HEK293T (cell line): ENCODE data around the gene HMCN2.

Source experiments
- CTBP1 ChIP-seq: fragments of 450-650 bp; IDR thresholded peaks from 2 replicates; pipeline ENCODE4 v1.6.1; 2016; ENCODE audit warnings: borderline replicate concordance
- ELF4 ChIP-seq: fragments of 450-650 bp; IDR thresholded peaks from 2 replicates; pipeline ENCODE4 v1.6.1; 2017; ENCODE audit warnings: antibody characterized with exemption
- FOXA1 ChIP-seq: fragments of 450-650 bp; IDR thresholded peaks from 2 replicates; pipeline ENCODE4 v1.6.1; 2016; ENCODE audit warnings: mild to moderate bottlenecking
- FOXK2 ChIP-seq: fragments of 450-650 bp; IDR thresholded peaks from 2 replicates; pipeline ENCODE4 v1.6.1; 2016; ENCODE audit warnings: mild to moderate bottlenecking
- FOXM1 ChIP-seq: fragments of 450-650 bp; IDR thresholded peaks from 2 replicates; pipeline ENCODE4 v1.6.1; 2017; ENCODE audit warnings: mild to moderate bottlenecking, borderline replicate concordance
- HDGF ChIP-seq: fragments of 450-650 bp; IDR thresholded peaks from 2 replicates; pipeline ENCODE4 v1.6.1; 2017; ENCODE audit warnings: antibody characterized with exemption, borderline replicate concordance
- LEF1 ChIP-seq: fragments of 450-650 bp; IDR thresholded peaks from 2 replicates; pipeline ENCODE4 v1.6.1; 2017; ENCODE audit warnings: mild to moderate bottlenecking, borderline replicate concordance
- NFRKB ChIP-seq: fragments of 450-650 bp; IDR thresholded peaks from 2 replicates; pipeline ENCODE4 v1.6.1; 2016; ENCODE audit warnings: mild to moderate bottlenecking, moderate library complexity
- SP1 ChIP-seq: fragments of 450-650 bp; IDR thresholded peaks from 2 replicates; pipeline ENCODE4 v1.6.1; 2017
- SUZ12 ChIP-seq: fragments of 450-650 bp; IDR thresholded peaks from 2 replicates; pipeline ENCODE4 v1.6.1; 2016; ENCODE audit warnings: mild to moderate bottlenecking
- TARDBP ChIP-seq: fragments of 450-650 bp; IDR thresholded peaks from 2 replicates; pipeline ENCODE4 v1.6.1; 2016
- TF ChIP-seq, protein P1 (sequence below): fragments of 450-650 bp; IDR thresholded peaks from 2 replicates; pipeline ENCODE4 v1.6.1; 2016

DNA sequence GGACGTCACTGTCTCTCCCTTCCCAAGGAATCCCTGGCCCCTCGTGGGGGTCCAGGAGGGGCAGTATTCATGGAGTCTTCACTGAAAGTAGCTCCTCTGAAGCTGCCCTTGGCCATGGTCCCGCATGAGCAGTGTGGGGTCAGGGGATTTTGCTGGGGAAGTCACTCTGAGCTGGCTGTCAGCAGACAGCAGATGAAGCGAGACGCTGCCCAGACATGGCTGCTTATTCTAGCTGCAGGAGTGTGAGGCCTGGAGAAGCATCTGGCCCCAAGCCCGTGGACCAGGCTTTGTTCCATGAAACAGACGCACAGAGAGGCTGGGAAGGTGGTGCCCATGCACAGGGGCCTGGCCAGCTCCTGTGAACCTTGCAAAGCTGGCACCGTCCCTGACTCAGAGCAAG lies 157.7 kb downstream of the HMCN2 start:
- no peak for TF ChIP-seq SP1
- no peak for TF ChIP-seq TARDBP
- TF ChIP-seq, protein P1, sequence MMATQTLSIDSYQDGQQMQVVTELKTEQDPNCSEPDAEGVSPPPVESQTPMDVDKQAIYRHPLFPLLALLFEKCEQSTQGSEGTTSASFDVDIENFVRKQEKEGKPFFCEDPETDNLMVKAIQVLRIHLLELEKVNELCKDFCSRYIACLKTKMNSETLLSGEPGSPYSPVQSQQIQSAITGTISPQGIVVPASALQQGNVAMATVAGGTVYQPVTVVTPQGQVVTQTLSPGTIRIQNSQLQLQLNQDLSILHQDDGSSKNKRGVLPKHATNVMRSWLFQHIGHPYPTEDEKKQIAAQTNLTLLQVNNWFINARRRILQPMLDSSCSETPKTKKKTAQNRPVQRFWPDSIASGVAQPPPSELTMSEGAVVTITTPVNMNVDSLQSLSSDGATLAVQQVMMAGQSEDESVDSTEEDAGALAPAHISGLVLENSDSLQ = no peak
- TF ChIP-seq HDGF = no peak
- no peak for TF ChIP-seq ELF4
- no peak for TF ChIP-seq SUZ12
- TF ChIP-seq NFRKB = no peak
- TF ChIP-seq CTBP1 = no peak
- no peak for TF ChIP-seq FOXA1
- no peak for TF ChIP-seq FOXK2
- TF ChIP-seq LEF1 = no peak
- no peak for TF ChIP-seq FOXM1
